ENCODE measurements around the gene TKTL1. TPM values are rescaled to one million over a fixed set of nuclear protein-coding genes. Genes with fewer than 3 reads are reported as not detected.
A peak's percentile ranks its signal among the peaks of the same experiment; 100 is the strongest.

The TKTL1 gene
- polyA plus RNA-seq, 3 donors: 0.05 to 0.40 (median 0.11) TPM

DNA sequence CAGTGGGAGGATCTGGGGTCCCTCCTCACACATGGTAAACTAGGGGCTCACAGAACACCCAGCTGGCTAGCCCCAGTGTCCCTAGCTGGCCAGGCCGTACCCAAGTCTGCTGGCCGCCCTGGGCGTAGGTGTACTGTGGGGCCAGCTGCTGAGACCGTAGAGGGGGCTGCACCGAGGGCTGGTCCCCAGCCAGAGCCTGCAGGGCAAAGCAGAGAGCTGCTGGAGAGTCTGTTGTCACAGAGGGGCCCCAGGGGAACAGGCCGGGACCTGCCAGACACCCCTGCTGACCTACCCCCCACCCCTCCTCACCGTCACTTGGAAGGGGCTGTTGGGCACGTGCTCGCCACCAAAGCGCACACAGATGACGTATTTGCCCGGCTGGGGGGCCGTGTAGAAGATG lies 58.9 kb downstream of the TKTL1 start:
- H3K27ac ChIP-seq (ENCODE audit: low read depth, low read length): no peak overlapping the region
- 83 to 91% (median 86%) methylated on average over 9 to 13 of the region's 13 CpGs for WGBS, 3 donors

DNA sequence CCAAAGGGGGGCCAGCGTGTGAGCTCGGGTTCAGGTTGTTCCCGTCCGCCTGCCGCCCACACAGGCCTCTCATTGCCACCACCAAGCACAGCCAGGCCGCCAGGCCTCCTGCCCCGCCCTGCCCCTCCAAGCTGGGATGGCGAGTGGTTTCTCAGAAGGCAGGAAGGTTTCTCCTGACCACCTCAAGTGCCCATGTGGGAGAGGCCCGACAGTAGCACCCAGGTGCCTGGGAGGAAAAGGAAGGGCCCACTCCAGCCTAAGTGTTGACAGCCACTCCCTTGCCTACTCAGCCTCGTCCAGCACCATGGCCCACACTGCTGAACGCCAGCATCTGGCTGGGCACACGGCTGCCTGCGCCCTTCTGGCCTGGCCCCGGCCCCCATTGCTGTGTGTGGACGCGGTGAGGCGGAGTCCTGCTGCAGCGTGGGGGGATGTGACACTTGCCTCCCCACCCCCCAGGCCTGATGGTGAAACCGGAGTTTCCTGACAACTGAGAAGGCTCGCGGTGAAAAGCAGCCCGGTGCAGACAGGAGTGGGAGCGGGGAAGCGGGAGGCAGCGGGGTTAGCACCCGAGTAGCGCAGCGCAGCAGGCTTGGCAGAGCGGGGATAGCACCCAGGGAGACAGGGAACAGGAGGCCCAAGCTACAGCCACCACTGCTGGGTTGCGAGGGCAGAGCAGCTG lies 59.6 kb downstream of the TKTL1 start:
- WGBS, 3 donors: 73 to 83% (median 81%) methylated on average over 22 to 30 of the region's 30 CpGs
- H3K27ac ChIP-seq (ENCODE audit: low read depth, low read length): no peak overlapping the region

- H3K27ac ChIP-seq (ENCODE audit: low read depth, low read length): no peak overlapping the region
- 71 to 100% (median 90%) methylated on average over 1 to 12 of the region's 12 CpGs for WGBS, 3 donors
Measured at GRCh38 chrX:154355776-154356140, 60.2 kb downstream of the TKTL1 start.

DNA sequence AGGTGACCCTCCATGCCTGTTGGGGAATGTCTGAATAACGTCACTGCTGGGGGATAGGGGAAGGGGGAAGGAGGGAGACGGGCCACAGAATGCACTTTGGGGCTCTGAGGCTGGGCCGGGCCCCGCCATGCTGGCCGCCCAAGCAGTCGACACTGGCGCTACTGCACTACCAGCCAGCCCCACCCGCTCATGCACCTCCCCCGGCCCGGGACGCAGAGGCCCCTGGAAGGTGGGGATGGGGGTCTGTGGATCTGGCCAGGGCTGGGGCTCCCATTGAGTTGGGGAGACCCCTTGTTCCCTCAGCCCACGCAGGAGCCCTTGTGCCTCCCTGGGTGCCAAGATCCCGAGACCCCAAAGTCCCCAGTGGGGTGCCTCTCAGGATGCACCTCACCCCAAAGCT lies 61.0 kb downstream of the TKTL1 start:
- H3K27ac ChIP-seq (ENCODE audit: low read depth, low read length): no peak overlapping the region
- 85 to 93% (median 86%) methylated on average over 5 to 13 of the region's 13 CpGs for WGBS, 3 donors

DNA sequence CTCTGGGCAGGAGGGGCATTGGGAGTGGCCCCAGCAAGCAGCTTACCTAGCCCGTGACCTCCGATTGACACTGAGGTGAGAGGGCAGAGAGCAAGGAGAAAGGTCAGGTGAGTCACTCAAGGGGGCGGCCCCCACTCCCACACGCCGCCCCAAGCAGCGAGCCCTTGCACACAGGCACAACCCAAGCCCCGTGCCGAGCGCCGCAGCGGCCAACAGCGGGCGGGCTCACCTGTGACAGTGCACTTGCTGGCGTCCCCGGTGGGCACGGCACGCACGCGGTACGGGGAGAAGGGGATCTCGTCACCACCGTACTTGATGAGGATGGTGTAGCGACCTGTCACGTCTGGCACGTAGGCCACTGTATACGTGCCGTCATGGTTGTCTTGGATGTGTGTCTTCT lies 61.6 kb downstream of the TKTL1 start:
- no peak overlapping the region for H3K27ac ChIP-seq (ENCODE audit: low read depth, low read length)
- WGBS, 3 donors: 90 to 92% (median 90%) methylated on average over 27 of the region's 27 CpGs

GRCh38 chrX:154358011-154358410 lies 62.4 kb downstream of the TKTL1 start:
- H3K27ac ChIP-seq (ENCODE audit: low read depth, low read length): no peak overlapping the region
- 85 to 92% (median 88%) methylated on average over 8 to 11 of the region's 11 CpGs for WGBS, 3 donors

GRCh38 chrX:154358829-154359228 lies 63.2 kb downstream of the TKTL1 start:
- no peak overlapping the region for H3K27ac ChIP-seq (ENCODE audit: low read depth, low read length)
- 43 to 93% (median 85%) methylated on average over 6 of the region's 6 CpGs for WGBS, 3 donors

DNA sequence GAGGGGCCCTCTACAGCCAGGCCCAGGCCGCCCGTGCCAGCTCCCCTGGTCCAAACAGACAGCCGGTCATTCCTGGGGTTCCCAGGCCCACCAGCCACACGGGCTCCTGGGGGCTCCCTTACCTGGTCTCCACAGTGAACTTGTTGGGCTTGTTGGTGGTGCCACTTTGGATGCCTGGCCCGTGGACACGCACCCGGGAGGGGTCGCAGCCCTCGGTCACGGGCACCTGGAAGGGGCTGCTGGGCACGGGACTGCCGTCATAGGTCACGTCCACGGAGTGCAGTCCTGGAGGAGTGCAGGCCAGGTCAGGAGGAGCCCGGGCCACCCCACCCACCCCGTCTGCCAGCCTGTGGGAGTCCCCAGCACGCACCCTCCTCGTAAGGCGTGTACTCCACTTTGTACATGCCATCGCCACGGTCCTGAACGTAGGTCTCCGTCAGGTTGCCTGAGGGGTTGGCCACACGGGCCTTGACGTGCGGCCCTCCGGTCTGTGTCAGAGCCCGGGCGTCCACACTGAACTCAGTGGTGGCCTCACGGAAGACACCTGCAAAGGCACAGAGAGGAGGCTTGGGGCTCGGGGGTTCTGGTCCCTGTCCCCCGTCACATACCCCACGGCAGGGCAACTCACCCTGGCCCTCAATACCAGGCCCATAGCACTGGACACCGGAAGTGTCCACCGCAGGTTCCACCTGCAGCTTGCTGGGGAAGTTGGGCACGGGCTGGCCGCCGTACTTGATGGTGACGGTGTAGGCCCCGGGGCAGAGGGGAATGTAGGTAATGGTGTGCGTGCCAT lies 64.0 kb downstream of the TKTL1 start:
- 90 to 94% (median 92%) methylated on average over 38 to 41 of the region's 41 CpGs for WGBS, 3 donors
- no peak overlapping the region for H3K27ac ChIP-seq (ENCODE audit: low read depth, low read length)

- H3K27ac ChIP-seq (ENCODE audit: low read depth, low read length): no peak overlapping the region
- 86 to 92% (median 92%) methylated on average over 11 to 34 of the region's 34 CpGs for WGBS, 3 donors
Measured at GRCh38 chrX:154360155-154360713, 64.6 kb downstream of the TKTL1 start.

- WGBS, 3 donors: 90 to 94% (median 91%) methylated on average over 24 to 30 of the region's 30 CpGs
- no peak overlapping the region for H3K27ac ChIP-seq (ENCODE audit: low read depth, low read length)
Measured at GRCh38 chrX:154362085-154362742, 66.6 kb downstream of the TKTL1 start.

GRCh38 chrX:154363706-154364439 lies 68.3 kb downstream of the TKTL1 start:
- 88 to 90% (median 89%) methylated on average over 19 to 20 of the region's 20 CpGs for WGBS, 3 donors
- no peak overlapping the region for H3K27ac ChIP-seq (ENCODE audit: low read depth, low read length)

DNA sequence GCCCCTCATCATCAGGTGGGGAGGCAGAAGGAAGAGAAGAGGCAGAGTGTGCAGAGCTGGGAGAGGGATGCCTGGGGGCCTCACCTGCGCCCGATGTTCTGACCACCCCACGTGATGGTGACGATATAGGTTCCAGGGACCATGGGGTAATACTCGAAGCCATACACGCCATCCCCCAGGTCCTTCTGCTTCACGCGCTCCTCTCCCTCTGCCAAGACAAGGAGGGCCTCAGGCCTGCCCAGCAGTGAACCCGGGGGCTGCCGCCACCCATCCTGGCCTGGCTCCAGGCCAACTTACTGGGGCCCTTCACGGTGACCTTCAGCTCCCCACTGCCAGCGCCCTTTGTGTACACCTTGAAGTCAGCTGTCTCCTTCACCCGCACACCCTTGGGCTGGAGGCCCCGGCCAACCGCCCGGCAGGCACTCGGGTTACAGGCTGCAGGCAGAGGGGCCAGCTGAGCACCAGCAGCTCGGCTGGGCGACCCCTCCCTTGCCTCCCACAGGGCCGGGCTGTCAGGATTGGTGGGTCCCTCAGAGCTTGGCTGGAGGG lies 69.5 kb downstream of the TKTL1 start:
- H3K27ac ChIP-seq (ENCODE audit: low read depth, low read length): no peak overlapping the region
- 52 to 86% (median 80%) methylated on average over 9 to 20 of the region's 20 CpGs for WGBS, 3 donors

DNA sequence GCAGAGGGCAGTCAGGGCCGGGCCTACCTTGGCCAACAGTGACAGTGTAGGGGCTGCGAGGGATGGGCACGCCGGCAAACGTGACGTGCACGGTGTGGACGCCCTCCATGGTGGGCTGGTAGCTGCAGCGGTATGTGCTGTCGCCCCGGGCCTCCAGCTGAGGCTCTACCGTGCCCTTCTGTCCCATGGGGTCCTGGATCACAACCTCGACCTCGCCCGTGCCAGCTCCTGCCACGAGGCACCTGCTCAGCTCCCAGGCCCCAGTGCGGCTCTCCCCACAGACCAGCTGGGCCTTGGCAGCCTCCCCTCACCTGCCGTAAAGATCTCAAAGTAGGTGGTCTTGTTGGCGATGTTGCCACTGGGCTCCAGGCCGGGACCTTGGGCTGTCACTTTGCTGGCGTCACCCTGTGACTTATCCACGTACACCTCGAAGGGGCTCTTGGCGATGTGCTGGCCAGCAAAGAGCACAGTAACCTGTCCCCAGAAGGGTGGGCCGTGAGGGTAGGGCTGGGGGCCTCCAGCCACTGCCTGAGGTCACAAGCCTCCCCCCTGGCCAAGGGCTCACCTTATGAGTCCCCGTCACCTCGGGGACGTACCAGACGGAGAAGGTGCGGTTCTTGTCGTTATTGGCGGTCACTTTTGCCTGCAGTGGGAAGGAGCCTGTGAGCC lies 70.5 kb downstream of the TKTL1 start:
- no peak overlapping the region for H3K27ac ChIP-seq (ENCODE audit: low read depth, low read length)
- 92 to 94% (median 93%) methylated on average over 22 to 32 of the region's 32 CpGs for WGBS, 3 donors

- 77 to 95% (median 88%) methylated on average over 7 to 11 of the region's 11 CpGs for WGBS, 3 donors
Measured at GRCh38 chrX:154366666-154367055, 71.1 kb downstream of the TKTL1 start.

GRCh38 chrX:154367474-154368308 lies 72.1 kb downstream of the TKTL1 start:
- H3K27ac ChIP-seq (ENCODE audit: low read depth, low read length): no peak overlapping the region
- WGBS, 3 donors: 82 to 92% (median 84%) methylated on average over 19 to 31 of the region's 31 CpGs

More at GRCh38 chrX:154366666-154367055, 71.1 kb downstream of the TKTL1 start:
- no peak overlapping the region for H3K27ac ChIP-seq (ENCODE audit: low read depth, low read length)

DNA sequence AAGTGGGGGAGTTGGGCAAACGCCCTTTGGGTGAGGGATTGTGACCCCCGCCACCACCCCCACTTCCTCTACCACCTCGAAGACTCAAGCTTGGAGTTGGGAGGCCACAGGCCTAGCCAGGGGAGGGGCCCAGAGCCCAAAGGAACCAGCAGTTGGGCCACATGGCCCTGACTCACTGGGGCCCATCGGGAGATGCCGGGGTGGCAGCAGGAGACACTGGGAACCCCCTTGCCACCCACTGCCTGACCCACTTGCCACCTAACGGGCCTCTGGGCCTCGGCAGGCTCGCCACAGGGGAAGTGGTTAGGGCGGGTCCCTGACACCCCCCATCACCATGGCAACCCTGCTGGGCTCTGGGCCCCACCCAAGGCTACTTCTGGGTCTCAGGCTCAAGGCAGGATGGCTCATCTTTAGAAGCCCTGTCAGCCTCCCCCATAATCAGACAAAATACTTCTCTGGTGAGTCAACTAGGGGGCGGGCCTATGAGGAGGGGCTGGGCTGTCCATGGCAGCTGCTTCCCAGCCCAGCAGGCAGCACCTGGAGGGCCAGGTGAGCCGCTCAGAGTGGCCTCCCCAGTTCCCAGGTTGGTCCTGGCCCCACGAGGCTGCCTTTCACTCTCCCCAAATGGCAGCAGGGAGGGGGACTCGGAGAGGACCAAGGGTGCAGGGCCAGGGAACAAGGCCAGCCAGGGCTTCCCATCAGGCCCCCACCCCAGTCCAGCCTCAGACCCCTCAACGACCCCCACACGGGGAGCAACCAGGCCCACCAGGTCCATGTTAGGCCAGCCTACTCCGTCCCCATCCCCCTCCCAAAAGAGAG lies 73.2 kb downstream of the TKTL1 start:
- H3K27ac ChIP-seq (ENCODE audit: low read depth, low read length): peak overlapping the region; percentile 83
- 3 to 47% (median 35%) methylated on average over 5 to 15 of the region's 16 CpGs for WGBS, 3 donors
